NCI-H1694 treated with DMSO at 0.1 percent for 48 hours (cell line): ENCODE data around the gene PRDM16.
"Not testable (repeated sequence)": the region's sequence is repeated elsewhere in the genome, so short reads cannot be mapped to it uniquely, and the experiment has no call there.

ENCODE experiments used
- DNase-seq: peaks from one replicate; lab custom pipeline; 2025; lab: John Stamatoyannopoulos, UW

The PRDM16 gene

GRCh38 chr1:3227893-3228292 lies 158.9 kb downstream of the PRDM16 start:
- DNase-seq, result no peak

- DNase-seq, result no peak
Measured at GRCh38 chr1:3229081-3229725, 160.2 kb downstream of the PRDM16 start.

GRCh38 chr1:3230553-3230952 lies 161.6 kb downstream of the PRDM16 start:
- no peak for DNase-seq

- DNase-seq, result no peak
Measured at GRCh38 chr1:3231245-3231644, 162.2 kb downstream of the PRDM16 start.

GRCh38 chr1:3231826-3232225 lies 162.8 kb downstream of the PRDM16 start:
- no peak for DNase-seq

GRCh38 chr1:3233031-3233430 lies 164.0 kb downstream of the PRDM16 start:
- DNase-seq, result no peak

GRCh38 chr1:3233551-3233950 lies 164.5 kb downstream of the PRDM16 start:
- DNase-seq, result no peak

GRCh38 chr1:3234281-3234680 lies 165.3 kb downstream of the PRDM16 start:
- no peak for DNase-seq

GRCh38 chr1:3234956-3235355 lies 166.0 kb downstream of the PRDM16 start:
- DNase-seq, result no peak

GRCh38 chr1:3235496-3235895 lies 166.5 kb downstream of the PRDM16 start:
- DNase-seq, result no peak

- DNase-seq, result no peak
Measured at GRCh38 chr1:3236361-3236760, 167.4 kb downstream of the PRDM16 start.

GRCh38 chr1:3236955-3237354 lies 168.0 kb downstream of the PRDM16 start:
- DNase-seq, result no peak

GRCh38 chr1:3237570-3237969 lies 168.6 kb downstream of the PRDM16 start:
- no peak for DNase-seq

GRCh38 chr1:3237994-3238702 lies 169.1 kb downstream of the PRDM16 start:
- no peak for DNase-seq

GRCh38 chr1:3238703-3239278 lies 169.8 kb downstream of the PRDM16 start:
- DNase-seq, result no peak

- not testable (repeated sequence) for DNase-seq
Measured at GRCh38 chr1:3239991-3240390, 171.0 kb downstream of the PRDM16 start.

- DNase-seq, result no peak
Measured at GRCh38 chr1:3240524-3241235, 171.7 kb downstream of the PRDM16 start.

- no peak for DNase-seq
Measured at GRCh38 chr1:3241236-3241550, 172.2 kb downstream of the PRDM16 start.

- DNase-seq, result no peak
Measured at GRCh38 chr1:3241673-3242407, 172.8 kb downstream of the PRDM16 start.

- no peak for DNase-seq
Measured at GRCh38 chr1:3242408-3243260, 173.6 kb downstream of the PRDM16 start.

GRCh38 chr1:3243304-3243703 lies 174.3 kb downstream of the PRDM16 start:
- DNase-seq, result no peak
